Fibroblast of lung (primary cell): ENCODE measurements around the gene CLEC17A. TPM values are rescaled to one million over a fixed set of nuclear protein-coding genes. Genes with fewer than 3 reads are reported as not detected.
"Not testable (repeated sequence)": the region's sequence is repeated elsewhere in the genome, so short reads cannot be mapped to it uniquely, and the experiment has no call there.

Experiments used
- DNase-seq, 2 donors: peaks; one replicate each; pipeline versions ENCODE4 v3.0.0 to v3.0.0-alpha.2; 2010; ENCODE audit warnings: low read depth in 2 of 2
- H2AFZ ChIP-seq: 2 replicates; pipeline ENCODE4 v1.5.1; 2012; ENCODE audit warnings: low read length, control low read depth, inconsistent platforms
- H3K27ac ChIP-seq: 2 replicates; pipeline ENCODE4 v1.5.1; 2011; ENCODE audit warnings: low read length, control low read depth; ENCODE audit not compliant: insufficient read depth
- H3K27me3 ChIP-seq: 2 replicates; pipeline ENCODE4 v1.5.1; 2011; ENCODE audit warnings: mild to moderate bottlenecking, low read length; ENCODE audit not compliant: control insufficient read depth, insufficient read depth
- H3K36me3 ChIP-seq: 2 replicates; pipeline ENCODE4 v1.5.1; 2011; ENCODE audit warnings: low read length; ENCODE audit not compliant: control insufficient read depth, insufficient read depth
- H3K4me1 ChIP-seq: 2 replicates; pipeline ENCODE4 v1.5.1; 2011; ENCODE audit warnings: low read length; ENCODE audit not compliant: control insufficient read depth, insufficient read depth; ENCODE audit errors: extremely low read depth
- H3K4me2 ChIP-seq: 2 replicates; pipeline ENCODE4 v1.5.1; 2011; ENCODE audit warnings: low read length, control low read depth; ENCODE audit not compliant: insufficient read depth; ENCODE audit errors: extremely low read depth
- H3K4me3 ChIP-seq, 4 experiments: fragments of 200-600 bp in 1 of 4; sonication (generic) in 1 of 4; replicated peaks in 1 of 4; 2 replicates each; pipeline ENCODE4 v1.5.1; 2011 to 2016; ENCODE audit warnings: low read length in 4 of 4, low read depth in 3 of 4, mild to moderate bottlenecking in 3 of 4, control low read depth in 2 of 4, inconsistent platforms in 1 of 4, mixed read lengths in 1 of 4; ENCODE audit not compliant: insufficient read depth in 1 of 4; ENCODE audit errors: control extremely low read depth in 1 of 4
- H3K79me2 ChIP-seq: 2 replicates; pipeline ENCODE4 v1.5.1; 2012; ENCODE audit warnings: mild to moderate bottlenecking, low read length, inconsistent platforms; ENCODE audit not compliant: control insufficient read depth, insufficient read depth
- H3K9ac ChIP-seq: 2 replicates; pipeline ENCODE4 v1.5.1; 2011; ENCODE audit warnings: mild to moderate bottlenecking, low read length, control low read depth; ENCODE audit not compliant: insufficient read depth
- H3K9me3 ChIP-seq: 2 replicates; pipeline ENCODE4 v1.5.1; 2012; ENCODE audit warnings: low read depth, low read length; ENCODE audit not compliant: control insufficient read depth, insufficient read depth
- H4K20me1 ChIP-seq: 2 replicates; pipeline ENCODE4 v1.5.1; 2011; ENCODE audit warnings: low read length; ENCODE audit not compliant: control insufficient read depth, insufficient read depth; ENCODE audit errors: extremely low read depth
- CTCF ChIP-seq, 2 donors: IDR thresholded peaks in 1 of 2; conservative IDR thresholded peaks in 1 of 2; 1 replicate in 1 of 2; 2 replicates in 1 of 2; pipeline ENCODE4 v1.5.1; 2011 to 2012; ENCODE audit warnings: low read length in 2 of 2, control low read depth in 1 of 2, inconsistent platforms in 1 of 2, low read depth in 1 of 2, mild to moderate bottlenecking in 1 of 2
- EZH2 ChIP-seq: IDR thresholded peaks from 2 replicates; pipeline ENCODE4 v1.5.1; 2012; ENCODE audit warnings: low read length, control low read depth, mild to moderate bottlenecking; ENCODE audit errors: missing control alignments
- polyA plus RNA-seq, 2 donors: library from polyadenylated mRNA; depleted of rRNA in 1 of 2; stranded (reverse) in 1 of 2; unstranded in 1 of 2; fragments of >200 nt; gene quantifications; 2 replicates each; pipeline ENCODE4 v1.2.1, GENCODE V29; 2011 to 2012; ENCODE audit warnings: missing spikeins in 1 of 2
- total RNA-seq: library from RNA; depleted of rRNA; stranded (reverse); fragments of >200 nt; gene quantifications from 2 replicates; pipeline ENCODE4 v1.2.1, GENCODE V29; 2014

CLEC17A gene
- total and polyA plus RNA-seq, 2 donors (not counting 1 experiment from before 2014, with no cell fraction given): 0.03 to 0.17 TPM

- Histone ChIP-seq H2AFZ (no peak overlapping the region), H3K27ac (no peak overlapping the region), H3K4me1 (no peaks in the 10 kb centered on the region), H3K36me3 (no peaks in the 10 kb centered on the region), H3K4me2 (no peak overlapping the region), H3K4me3 (no peak overlapping the region), H4K20me1 (no peaks in the 10 kb centered on the region), H3K9ac (no peak overlapping the region), H3K27me3 (no peaks in the 10 kb centered on the region), H3K9me3 (no peaks in the 10 kb centered on the region), H3K79me2 (peaks cover 6% of the 10 kb centered on the region)
- TF ChIP-seq EZH2: no peak
- TF ChIP-seq CTCF (conservative IDR thresholded peaks at IDR 0.05 in 1 of 2, IDR thresholded peaks at IDR 0.05 in 1 of 2; ENCODE audit: low read depth in 1 of 2, low read length in 2 of 2): no peak
- no peak for DNase-seq
Measured at GRCh38 chr19:14540741-14541525, 42.0 kb upstream of the CLEC17A start.

- not testable (repeated sequence) for H3K9ac ChIP-seq, H3K9me3 ChIP-seq, H3K27me3 ChIP-seq, H3K4me3 ChIP-seq, H3K4me2 ChIP-seq, H3K27ac ChIP-seq, H3K36me3 ChIP-seq, H4K20me1 ChIP-seq, DNase-seq, H3K79me2 ChIP-seq, H2AFZ ChIP-seq, H3K4me1 ChIP-seq
Measured at GRCh38 chr19:14541979-14542378, 40.9 kb upstream of the CLEC17A start.

- H3K9ac ChIP-seq: no peak overlapping the region
- H3K27me3 ChIP-seq: no peaks in the 10 kb centered on the region
- TF ChIP-seq EZH2 (no peak), CTCF (conservative IDR thresholded peaks at IDR 0.05 in 1 of 2, IDR thresholded peaks at IDR 0.05 in 1 of 2; ENCODE audit: low read depth in 1 of 2, low read length in 2 of 2) (no peak)
- no peaks in the 10 kb centered on the region for H4K20me1 ChIP-seq
- H3K27ac ChIP-seq: no peak overlapping the region
- no peaks in the 10 kb centered on the region for H3K36me3 ChIP-seq
- H3K4me1 ChIP-seq: no peaks in the 10 kb centered on the region
- peak in 1 of 2 donors; percentile 32 for DNase-seq
- H2AFZ ChIP-seq: no peak overlapping the region
- H3K4me2 ChIP-seq: no peak overlapping the region
- H3K9me3 ChIP-seq: no peaks in the 10 kb centered on the region
- peaks cover 2% of the 10 kb centered on the region for H3K79me2 ChIP-seq
- no peak overlapping the region for H3K4me3 ChIP-seq
Measured at GRCh38 chr19:14542711-14543328, 40.1 kb upstream of the CLEC17A start.
